NCI-H524 treated with DMSO at 0.1 percent for 48 hours (cell line): Measurements from ENCODE around the gene MYO1E.

Source experiments
- DNase-seq: peaks from one replicate; lab custom pipeline; 2025; lab: John Stamatoyannopoulos, UW

The MYO1E gene

GRCh38 chr15:59315914-59316451 lies 56.7 kb downstream of the MYO1E start:
- no peak for DNase-seq

GRCh38 chr15:59313641-59314332 lies 58.9 kb downstream of the MYO1E start:
- no peak for DNase-seq

- no peak for DNase-seq
These were observed 60.5 kb downstream of the MYO1E start for GRCh38 chr15:59312205-59312604.

- no peak for DNase-seq
These were observed 61.5 kb downstream of the MYO1E start for GRCh38 chr15:59311195-59311594.

GRCh38 chr15:59309405-59309804 lies 63.3 kb downstream of the MYO1E start:
- DNase-seq: no peak

GRCh38 chr15:59307165-59307537 lies 65.5 kb downstream of the MYO1E start:
- DNase-seq: no peak

GRCh38 chr15:59306520-59307164 lies 66.0 kb downstream of the MYO1E start:
- DNase-seq: no peak

- DNase-seq: no peak
These were observed 67.9 kb downstream of the MYO1E start for GRCh38 chr15:59304807-59305206.

- DNase-seq: no peak
These were observed 68.5 kb downstream of the MYO1E start for GRCh38 chr15:59304034-59304795.

GRCh38 chr15:59303633-59304032 lies 69.0 kb downstream of the MYO1E start:
- no peak for DNase-seq

- no peak for DNase-seq
These were observed 69.5 kb downstream of the MYO1E start for GRCh38 chr15:59303136-59303535.

- DNase-seq: no peak
These were observed 71.1 kb downstream of the MYO1E start for GRCh38 chr15:59301527-59301926.

GRCh38 chr15:59300618-59301139 lies 72.0 kb downstream of the MYO1E start:
- no peak for DNase-seq

GRCh38 chr15:59299929-59300617 lies 72.6 kb downstream of the MYO1E start:
- no peak for DNase-seq

GRCh38 chr15:59298854-59299250 lies 73.8 kb downstream of the MYO1E start:
- no peak for DNase-seq

GRCh38 chr15:59298225-59298853 lies 74.3 kb downstream of the MYO1E start:
- no peak for DNase-seq

GRCh38 chr15:59296181-59296617 lies 76.5 kb downstream of the MYO1E start:
- DNase-seq: no peak

GRCh38 chr15:59295261-59296001 lies 77.2 kb downstream of the MYO1E start:
- DNase-seq: no peak

- no peak for DNase-seq
These were observed 78.0 kb downstream of the MYO1E start for GRCh38 chr15:59294574-59295260.
